ENCODE data around the gene C1QL2. TPM values are rescaled to one million over a fixed set of nuclear protein-coding genes. Genes with fewer than 3 reads are reported as not detected.

Gene C1QL2
- total and polyA plus RNA-seq, 8 donors: 0.07 to 0.15 (median 0.09) TPM; not detected in 5

- H3K27me3 ChIP-seq: no peaks in the 10 kb centered on the region
- no peak overlapping the region for H3K27ac ChIP-seq
- ATAC-seq (no peak), DNase-seq (no peak), FAIRE-seq (no peak)
- no peaks in the 10 kb centered on the region for H3K4me1 ChIP-seq
- H3K36me3 ChIP-seq: no peaks in the 10 kb centered on the region
- no peak for TF ChIP-seq CTCF (IDR thresholded peaks at IDR 0.05)
- intact Hi-C loops (cut with DNase I): no loop called here
- no peak overlapping the region for H3K4me3 ChIP-seq
- 78 to 79% methylated on average over 6 to 7 of the region's 7 CpGs for WGBS, 2 donors
- no peaks in the 10 kb centered on the region for H3K9me3 ChIP-seq
Observed at GRCh38 chr2:119117408-119117807, 41.1 kb downstream of the C1QL2 start.

- Histone ChIP-seq H3K27me3 (no peaks in the 10 kb centered on the region), H3K4me1 (no peaks in the 10 kb centered on the region), H3K4me3 (no peak overlapping the region), H3K27ac (no peak overlapping the region), H3K36me3 (no peaks in the 10 kb centered on the region), H3K9me3 (no peaks in the 10 kb centered on the region)
- TF ChIP-seq CTCF (IDR thresholded peaks at IDR 0.05): no peak
- ATAC-seq (no peak), DNase-seq (no peak), FAIRE-seq (no peak)
- intact Hi-C loops (cut with DNase I): no loop called here
- WGBS, 2 donors: 65 to 69% methylated on average over 10 of the region's 10 CpGs
Observed at GRCh38 chr2:119116411-119117295, 41.9 kb downstream of the C1QL2 start.

DNA sequence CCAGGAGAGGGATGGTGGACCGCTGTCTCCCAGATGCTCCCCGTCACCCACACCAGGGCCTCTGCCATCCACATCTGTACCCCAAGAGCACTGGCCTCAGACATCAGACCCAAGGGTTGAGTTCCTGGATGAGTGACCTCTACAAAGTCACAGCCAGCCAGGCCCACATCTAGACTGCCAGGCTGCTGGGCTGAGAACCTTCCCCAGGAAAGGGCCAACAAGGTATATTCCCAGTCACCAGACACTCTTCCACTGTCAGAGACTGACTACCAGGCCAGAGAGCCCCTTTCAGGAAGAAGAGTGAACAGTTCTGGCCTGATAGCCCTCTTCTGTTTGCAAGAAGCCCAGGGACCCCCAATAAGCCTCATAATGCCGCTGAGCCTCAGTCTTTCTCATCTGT lies 44.3 kb downstream of the C1QL2 start:
- 93 to 97% methylated on average over 3 of the region's 3 CpGs for WGBS, 2 donors
- H3K27ac ChIP-seq: no peak overlapping the region
- no peaks in the 10 kb centered on the region for H3K9me3 ChIP-seq
- no peak overlapping the region for H3K4me3 ChIP-seq
- no peak for ATAC-seq
- H3K4me1 ChIP-seq: no peaks in the 10 kb centered on the region
- no peak for DNase-seq
- no peaks in the 10 kb centered on the region for H3K36me3 ChIP-seq
- TF ChIP-seq CTCF (IDR thresholded peaks at IDR 0.05): no peak
- FAIRE-seq: no peak
- intact Hi-C loops (cut with DNase I): no loop called here
- no peaks in the 10 kb centered on the region for H3K27me3 ChIP-seq

- H3K4me1 ChIP-seq: no peaks in the 10 kb centered on the region
- TF ChIP-seq CTCF (IDR thresholded peaks at IDR 0.05): no peak
- no peak for ATAC-seq
- no peaks in the 10 kb centered on the region for H3K9me3 ChIP-seq
- H3K27ac ChIP-seq: no peak overlapping the region
- 53 to 65% methylated on average over 4 of the region's 4 CpGs for WGBS, 2 donors
- H3K27me3 ChIP-seq: no peaks in the 10 kb centered on the region
- H3K36me3 ChIP-seq: no peaks in the 10 kb centered on the region
- FAIRE-seq: no peak
- DNase-seq: no peak
- no peak overlapping the region for H3K4me3 ChIP-seq
- intact Hi-C loops (cut with DNase I): no loop called here
Observed at GRCh38 chr2:119113489-119113770, 45.1 kb downstream of the C1QL2 start.

DNA sequence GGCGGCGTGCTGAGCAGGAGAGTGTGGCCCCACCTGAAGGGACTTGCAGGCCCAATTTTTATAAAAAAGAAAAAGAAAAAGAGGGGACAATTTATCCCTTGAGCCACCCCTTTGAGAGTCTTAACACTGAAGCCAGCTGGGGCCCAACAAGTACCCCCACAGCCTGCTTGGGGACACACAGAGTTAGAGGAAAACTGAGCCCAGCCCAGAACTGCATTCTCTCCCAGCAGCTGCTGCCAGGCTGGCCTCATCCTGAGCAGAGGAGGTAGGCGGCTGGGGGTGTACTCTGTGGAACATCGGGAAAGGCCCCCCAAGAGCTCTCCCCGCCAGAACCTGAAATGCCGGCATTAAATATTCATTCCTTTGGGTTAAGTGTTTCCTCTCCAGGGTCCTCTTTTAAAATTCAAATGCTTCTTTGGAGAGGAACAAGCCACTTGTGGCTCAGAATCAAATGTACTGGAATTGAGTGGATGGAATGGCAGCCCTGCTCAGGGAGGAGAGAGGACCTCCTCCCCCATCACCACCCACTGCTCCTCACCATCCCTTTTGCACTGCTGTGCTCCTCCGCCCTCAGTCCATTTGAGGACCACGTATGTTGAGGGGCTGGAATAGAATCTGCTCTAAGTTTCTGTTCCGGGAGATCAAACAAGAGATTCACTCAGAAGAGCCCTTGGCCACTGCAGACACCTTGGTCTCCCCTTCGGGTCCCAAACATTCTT lies 45.6 kb downstream of the C1QL2 start:
- H3K4me1 ChIP-seq: no peaks in the 10 kb centered on the region
- 48 to 57% methylated on average over 10 of the region's 10 CpGs for WGBS, 2 donors
- H3K27me3 ChIP-seq: no peaks in the 10 kb centered on the region
- intact Hi-C loops (cut with DNase I): no loop called here
- no peak for FAIRE-seq
- H3K9me3 ChIP-seq: no peaks in the 10 kb centered on the region
- DNase-seq: no peak
- H3K36me3 ChIP-seq: no peaks in the 10 kb centered on the region
- TF ChIP-seq CTCF (IDR thresholded peaks at IDR 0.05): no peak
- H3K4me3 ChIP-seq: no peak overlapping the region
- H3K27ac ChIP-seq: no peak overlapping the region
- no peak for ATAC-seq
